Liver (tissue), 9 donors: ENCODE data around the gene SNX7. TPM values are rescaled to one million over a fixed set of nuclear protein-coding genes. Genes with fewer than 3 reads are reported as not detected.

Experiments
- DNase-seq: peaks from one replicate; pipeline ENCODE4 v3.0.0-alpha.2; 2017; ENCODE audit warnings: low spot score
- H3K27ac ChIP-seq, 2 donors: one replicate each; pipeline ENCODE4 v1.7.0; 2013; ENCODE audit warnings: inconsistent platforms in 2 of 2, low read length in 2 of 2, control low read depth in 1 of 2, low read depth in 1 of 2, mild to moderate bottlenecking in 1 of 2
- H3K27me3 ChIP-seq, 4 donors: one replicate each; pipeline versions ENCODE4 v1.6.1 to v1.7.0; 2013; ENCODE audit warnings: low read length in 3 of 4, inconsistent platforms in 1 of 4, mild to moderate bottlenecking in 1 of 4, moderate library complexity in 1 of 4; ENCODE audit not compliant: control insufficient read depth in 4 of 4, insufficient read depth in 4 of 4
- H3K36me3 ChIP-seq, 4 donors: one replicate each; pipeline versions ENCODE4 v1.6.1 to v1.7.0; 2013; ENCODE audit warnings: low read length in 3 of 4, mild to moderate bottlenecking in 3 of 4, low read depth in 1 of 4, moderate library complexity in 1 of 4; ENCODE audit not compliant: control insufficient read depth in 4 of 4, insufficient read depth in 3 of 4
- H3K4me1 ChIP-seq, 4 donors: one replicate each; pipeline versions ENCODE4 v1.6.1 to v1.7.0; 2013; ENCODE audit warnings: low read length in 3 of 4, mild to moderate bottlenecking in 3 of 4, moderate library complexity in 1 of 4; ENCODE audit not compliant: control insufficient read depth in 4 of 4, insufficient read depth in 4 of 4
- H3K4me3 ChIP-seq, 3 donors: one replicate each; pipeline versions ENCODE4 v1.6.1 to v1.7.0; 2013; ENCODE audit warnings: low read length in 3 of 3, control low read depth in 1 of 3, low read depth in 1 of 3, mild to moderate bottlenecking in 1 of 3
- H3K9ac ChIP-seq, 2 donors: one replicate each; pipeline ENCODE4 v1.7.0; 2013; ENCODE audit warnings: low read length in 2 of 2, mild to moderate bottlenecking in 2 of 2, moderate library complexity in 2 of 2, control low read depth in 1 of 2, low read depth in 1 of 2
- H3K9me3 ChIP-seq, 4 donors: one replicate each; pipeline versions ENCODE4 v1.6.1 to v1.7.0; 2013; ENCODE audit warnings: low read length in 3 of 4; ENCODE audit not compliant: control insufficient read depth in 4 of 4
- ATF3 ChIP-seq: IDR thresholded peaks from 2 replicates; pipeline ENCODE4 v1.6.1; 2016; ENCODE audit warnings: antibody characterized with exemption
- CTCF ChIP-seq: fragments of 150-350 bp; IDR thresholded peaks from 2 replicates; pipeline ENCODE4 v1.5.1; 2017; ENCODE audit warnings: improper control_type of control experiment, low read depth, low read length; ENCODE audit not compliant: missing input control
- EGR1 ChIP-seq, 2 donors: IDR thresholded peaks; 2 replicates each; pipeline ENCODE4 v1.6.1; 2016 to 2018; ENCODE audit warnings: antibody characterized with exemption in 2 of 2, low read depth in 2 of 2
- FOXA1 ChIP-seq: IDR thresholded peaks from 2 replicates; pipeline ENCODE4 v1.6.1; 2016; ENCODE audit warnings: antibody characterized with exemption
- FOXA2 ChIP-seq: IDR thresholded peaks from 2 replicates; pipeline ENCODE4 v1.6.1; 2016; ENCODE audit warnings: antibody characterized with exemption
- GABPA ChIP-seq, 2 donors: IDR thresholded peaks in 1 of 2; conservative IDR thresholded peaks in 1 of 2; 2 replicates each; pipeline ENCODE4 v1.6.1; 2016; ENCODE audit warnings: antibody characterized with exemption in 2 of 2, mild to moderate bottlenecking in 1 of 2, moderate library complexity in 1 of 2
- HNF4A ChIP-seq, 2 donors: conservative IDR thresholded peaks; 2 replicates each; pipeline ENCODE4 v1.6.1; 2016; ENCODE audit warnings: antibody characterized with exemption in 2 of 2, mild to moderate bottlenecking in 2 of 2
- HNF4G ChIP-seq: IDR thresholded peaks from 2 replicates; pipeline ENCODE4 v1.6.1; 2016; ENCODE audit warnings: antibody characterized with exemption
- NR2F2 ChIP-seq: IDR thresholded peaks from 2 replicates; pipeline ENCODE4 v1.6.1; 2016; ENCODE audit warnings: antibody characterized with exemption
- RAD21 ChIP-seq, 2 donors: IDR thresholded peaks; 2 replicates each; pipeline ENCODE4 v1.6.1; 2016; ENCODE audit warnings: antibody characterized with exemption in 2 of 2, mild to moderate bottlenecking in 2 of 2
- REST ChIP-seq: IDR thresholded peaks from 2 replicates; pipeline ENCODE4 v1.6.1; 2016; ENCODE audit warnings: antibody characterized with exemption, mild to moderate bottlenecking
- RXRA ChIP-seq, 2 donors: IDR thresholded peaks; 2 replicates each; pipeline ENCODE4 v1.6.1; 2017 to 2018; ENCODE audit warnings: antibody characterized with exemption in 2 of 2, mild to moderate bottlenecking in 1 of 2
- SP1 ChIP-seq: IDR thresholded peaks from 2 replicates; pipeline ENCODE4 v1.6.1; 2018; ENCODE audit warnings: antibody characterized with exemption, mild to moderate bottlenecking
- TAF1 ChIP-seq: conservative IDR thresholded peaks from 2 replicates; pipeline ENCODE4 v1.6.1; 2016; ENCODE audit warnings: antibody characterized with exemption, mild to moderate bottlenecking
- ZBTB33 ChIP-seq: IDR thresholded peaks from 2 replicates; pipeline ENCODE4 v1.6.1; 2016; ENCODE audit warnings: antibody characterized with exemption
- polyA plus RNA-seq, 2 donors: library from polyadenylated mRNA; stranded (reverse) in 1 of 2; unstranded in 1 of 2; fragments of 200-250 nt in 1 of 2; fragments of >200 nt in 1 of 2; fragmentation: Nextera tagmentation in 1 of 2; extraction: Ambion mirVana in 1 of 2; gene quantifications; one replicate each; pipeline versions ENCODE4 v1.2.1 to v1.2.3, GENCODE V29; 2013 to 2015
- total RNA-seq, 2 donors: library from RNA; depleted of rRNA; stranded (reverse); fragments of >200 nt; gene quantifications; one replicate each; pipeline ENCODE4 v1.2.3, GENCODE V29; 2014
- donor health status: healthy.
- donor health status: healthy.
- donor health status: healthy.
- donor health status: healthy.
- donor health status: healthy.

SNX7 gene
- total and polyA plus RNA-seq, 4 donors = 9.4 to 12.8 (median 9.8) TPM

GRCh38 chr1:98688110-98688739 is 26.7 kb downstream of the SNX7 start (continued):
- no peak for TF ChIP-seq REST
- TF ChIP-seq HNF4A (conservative IDR thresholded peaks at IDR 0.05) = no peak
- TF ChIP-seq FOXA1 = no peak
- no peak for TF ChIP-seq RAD21 (IDR thresholded peaks at IDR 0.05)
- no peak for TF ChIP-seq SP1
- no peak for TF ChIP-seq FOXA2
- no peak for TF ChIP-seq RXRA (IDR thresholded peaks at IDR 0.05)
- TF ChIP-seq ZBTB33 = no peak

- TF ChIP-seq ATF3 (no peak), HNF4G (no peak), EGR1 (IDR thresholded peaks at IDR 0.05; ENCODE audit: low read depth in 2 of 2) (no peak), TAF1 (no peak), ZBTB33 (no peak), SP1 (no peak), HNF4A (conservative IDR thresholded peaks at IDR 0.05) (no peak), GABPA (IDR thresholded peaks at IDR 0.05 in 1 of 2, conservative IDR thresholded peaks at IDR 0.05 in 1 of 2) (no peak), FOXA2 (no peak), NR2F2 (no peak), RXRA (IDR thresholded peaks at IDR 0.05) (no peak), REST (no peak), CTCF (no peak), RAD21 (IDR thresholded peaks at IDR 0.05) (no peak), FOXA1 (no peak)
- Histone ChIP-seq H3K4me3 (no peak overlapping the region), H3K36me3 (peaks cover 0 to 6% (median 0%) of the 10 kb centered on the region in 4 donors), H3K9me3 (no peaks in the 10 kb centered on the region), H3K27me3 (no peaks in the 10 kb centered on the region), H3K27ac (no peak overlapping the region), H3K4me1 (no peaks in the 10 kb centered on the region), H3K9ac (no peak overlapping the region)
- DNase-seq = no peak
Observed at GRCh38 chr1:98690576-98690975, 29.1 kb downstream of the SNX7 start.
